ENCODE measurements around the gene LINC01488.

DNA sequence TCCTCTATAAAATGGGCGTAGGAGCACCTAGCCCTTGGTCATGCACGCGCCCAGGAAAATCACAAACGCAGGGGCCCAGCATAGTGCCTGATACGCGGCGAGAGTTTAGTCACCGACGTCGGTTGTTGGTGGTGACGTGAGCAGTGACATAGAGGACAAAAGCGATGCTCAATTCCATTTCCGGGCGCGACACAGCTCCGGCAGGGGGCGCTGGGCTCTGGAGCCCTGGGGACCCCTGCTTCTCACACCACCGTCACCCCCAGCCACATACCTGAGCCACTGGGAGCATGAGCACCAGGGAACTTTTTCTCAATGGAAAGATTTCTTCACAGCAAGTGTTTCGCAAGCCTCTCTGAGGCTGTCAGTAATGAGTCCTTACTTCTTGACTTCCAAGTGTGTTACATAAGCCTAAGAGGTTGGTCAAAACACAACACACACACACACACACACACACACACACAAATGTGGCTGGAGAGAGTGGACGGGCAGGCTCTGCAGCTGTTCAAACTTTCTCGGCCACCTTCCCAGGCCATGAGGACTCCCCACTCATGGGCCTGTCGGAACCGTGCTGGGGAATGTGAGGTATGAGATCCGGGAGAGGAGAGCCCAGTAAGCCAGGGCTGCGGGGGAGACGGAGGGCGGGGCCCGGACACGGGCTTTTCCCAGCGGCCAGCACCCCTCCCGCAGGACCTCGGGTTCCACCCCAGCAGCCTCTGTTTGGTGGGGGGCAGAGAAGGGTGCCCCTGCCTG is 36.9 kb upstream of the LINC01488 start:
- TF ChIP-seq, protein P1, sequence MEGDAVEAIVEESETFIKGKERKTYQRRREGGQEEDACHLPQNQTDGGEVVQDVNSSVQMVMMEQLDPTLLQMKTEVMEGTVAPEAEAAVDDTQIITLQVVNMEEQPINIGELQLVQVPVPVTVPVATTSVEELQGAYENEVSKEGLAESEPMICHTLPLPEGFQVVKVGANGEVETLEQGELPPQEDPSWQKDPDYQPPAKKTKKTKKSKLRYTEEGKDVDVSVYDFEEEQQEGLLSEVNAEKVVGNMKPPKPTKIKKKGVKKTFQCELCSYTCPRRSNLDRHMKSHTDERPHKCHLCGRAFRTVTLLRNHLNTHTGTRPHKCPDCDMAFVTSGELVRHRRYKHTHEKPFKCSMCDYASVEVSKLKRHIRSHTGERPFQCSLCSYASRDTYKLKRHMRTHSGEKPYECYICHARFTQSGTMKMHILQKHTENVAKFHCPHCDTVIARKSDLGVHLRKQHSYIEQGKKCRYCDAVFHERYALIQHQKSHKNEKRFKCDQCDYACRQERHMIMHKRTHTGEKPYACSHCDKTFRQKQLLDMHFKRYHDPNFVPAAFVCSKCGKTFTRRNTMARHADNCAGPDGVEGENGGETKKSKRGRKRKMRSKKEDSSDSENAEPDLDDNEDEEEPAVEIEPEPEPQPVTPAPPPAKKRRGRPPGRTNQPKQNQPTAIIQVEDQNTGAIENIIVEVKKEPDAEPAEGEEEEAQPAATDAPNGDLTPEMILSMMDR (IDR thresholded peaks at IDR 0.05; ENCODE audit: insufficient read depth, low read depth, low read length): no peak
- no peak for TF ChIP-seq EZH2 (IDR thresholded peaks at IDR 0.05; ENCODE audit: insufficient read depth, low read length)
